OCI-LY3 (cell line): Measurements from ENCODE around the gene OR2T4.

Experiments used
- H2AFZ ChIP-seq: fragments of 200-600, 300-600 bp; shearing (Covaris generic); 2 replicates; pipeline ENCODE4 v1.6.0; 2014; ENCODE audit warnings: antibody characterized with exemption, low read depth, low read length
- H3K27ac ChIP-seq: fragments of 200-600, 300-600 bp; sonication (generic); 2 replicates; pipeline ENCODE4 v1.5.1; 2014; ENCODE audit warnings: mild to moderate bottlenecking, low read length, moderate library complexity, mixed read lengths
- H3K27me3 ChIP-seq: fragments of 200-600, 300-600 bp; sonication (generic); 2 replicates; pipeline ENCODE4 v1.6.1; 2014; ENCODE audit warnings: low read depth, low read length, mixed read lengths
- H3K36me3 ChIP-seq: fragments of 200-600, 300-600 bp; sonication (generic); replicated peaks from 2 replicates; pipeline ENCODE3; 2014; ENCODE audit warnings: low read depth, low read length, mixed read lengths
- H3K4me1 ChIP-seq: fragments of 300-600, 200-600 bp; sonication (generic); 2 replicates; pipeline ENCODE4 v1.6.1; 2014; ENCODE audit warnings: low read length, mixed read lengths
- H3K4me2 ChIP-seq: fragments of 200-600, 300-600 bp; sonication (generic); 2 replicates; pipeline ENCODE4 v1.6.1; 2014; ENCODE audit warnings: low read length, mixed read lengths
- H3K4me3 ChIP-seq: fragments of 300-600, 200-600 bp; sonication (generic); 2 replicates; pipeline ENCODE4 v1.5.1; 2014; ENCODE audit warnings: antibody characterized with exemption, mild to moderate bottlenecking, low read length, moderate library complexity
- H3K79me2 ChIP-seq: fragments of 300-600, 200-600 bp; shearing (Covaris generic); 2 replicates; pipeline ENCODE4 v1.6.1; 2014; ENCODE audit warnings: mild to moderate bottlenecking, low read length, mixed read lengths
- H3K9ac ChIP-seq: fragments of 300-600, 200-600 bp; shearing (Covaris generic); 2 replicates; pipeline ENCODE4 v1.6.0; 2014; ENCODE audit warnings: mild to moderate bottlenecking, low read length, moderate library complexity
- H3K9me3 ChIP-seq: fragments of 200-600, 300-600 bp; shearing (Covaris generic); 2 replicates; pipeline ENCODE4 v1.6.1; 2014; ENCODE audit warnings: low read length, mixed read lengths; ENCODE audit not compliant: insufficient read depth
- H4K20me1 ChIP-seq: fragments of 200-600, 300-600 bp; sonication (generic); 2 replicates; pipeline ENCODE4 v1.6.1; 2016; ENCODE audit warnings: low read length, mixed read lengths; ENCODE audit not compliant: insufficient read depth
- CTCF ChIP-seq: fragments of 200-600, 300-600 bp; sonication (generic); IDR thresholded peaks from 2 replicates; pipeline ENCODE4 v1.5.1; 2014; ENCODE audit warnings: antibody characterized with exemption, low read length, low read depth
- EZH2phosphoT487 ChIP-seq: fragments of 200-600 bp; shearing (Covaris generic); IDR thresholded peaks from 2 replicates; pipeline ENCODE4 v1.6.1; 2018; ENCODE audit warnings: antibody characterized with exemption, mixed run types, low read depth

Gene OR2T4

GRCh38 chr1:248361121-248361715 is at the start of gene OR2T4:
Gene OR2T4 (plus strand): TSS chr1:248361665. CDS start chr1:248361665, 0 bp downstream.
- Histone ChIP-seq H3K4me2 (no peak within 1 kb of the TSS), H3K79me2 (no peaks in the 10 kb centered on the region), H3K4me1 (no peaks in the 10 kb centered on the region), H3K9me3 (no peaks in the 10 kb centered on the region), H2AFZ (no peak within 1 kb of the TSS), H3K27me3 (peaks cover 5% of the 10 kb centered on the region; the same call in 1 of the 2 replicates), H3K36me3 (no peaks in the 10 kb centered on the region), H3K4me3 (no peak within 1 kb of the TSS), H3K27ac (no peak within 1 kb of the TSS), H4K20me1 (no peaks in the 10 kb centered on the region), H3K9ac (no peak within 1 kb of the TSS)
- no peak for TF ChIP-seq CTCF

GRCh38 chr1:248316796-248317195 is 44.7 kb upstream of the OR2T4 start:
- no peaks in the 10 kb centered on the region for H3K27me3 ChIP-seq
- H3K79me2 ChIP-seq: no peaks in the 10 kb centered on the region
- H3K36me3 ChIP-seq: no peaks in the 10 kb centered on the region
- no peaks in the 10 kb centered on the region for H3K4me1 ChIP-seq
- no peaks in the 10 kb centered on the region for H4K20me1 ChIP-seq
- no peak overlapping the region for H3K9ac ChIP-seq
- no peak overlapping the region for H3K4me3 ChIP-seq
- no peak overlapping the region for H3K4me2 ChIP-seq
- no peaks in the 10 kb centered on the region for H3K9me3 ChIP-seq
- TF ChIP-seq CTCF (no peak), EZH2phosphoT487 (no peak)
- H2AFZ ChIP-seq: no peak overlapping the region
- H3K27ac ChIP-seq: no peak overlapping the region

- H3K9ac ChIP-seq: no peak within 1 kb of the TSS
- no peaks in the 10 kb centered on the region for H3K4me1 ChIP-seq
- no peaks in the 10 kb centered on the region for H3K27me3 ChIP-seq
- H3K27ac ChIP-seq: no peak within 1 kb of the TSS
- no peaks in the 10 kb centered on the region for H3K9me3 ChIP-seq
- no peaks in the 10 kb centered on the region for H3K79me2 ChIP-seq
- H3K4me3 ChIP-seq: no peak within 1 kb of the TSS
- no peak within 1 kb of the TSS for H3K4me2 ChIP-seq
- TF ChIP-seq CTCF (no peak), EZH2phosphoT487 (no peak)
- no peaks in the 10 kb centered on the region for H3K36me3 ChIP-seq
- no peaks in the 10 kb centered on the region for H4K20me1 ChIP-seq
- no peak within 1 kb of the TSS for H2AFZ ChIP-seq
Measured at GRCh38 chr1:248324468-248324867, 37.0 kb upstream of the OR2T4 start, which contains the start of gene OR2M7. Gene OR2M7 (minus strand): TSS chr1:248324568. CDS start chr1:248324568, 0 bp downstream.

- Histone ChIP-seq H3K9ac (no peak overlapping the region), H3K4me1 (no peaks in the 10 kb centered on the region), H3K27me3 (no peaks in the 10 kb centered on the region), H3K4me2 (no peak overlapping the region), H3K4me3 (no peak overlapping the region), H3K79me2 (no peaks in the 10 kb centered on the region), H2AFZ (no peak overlapping the region), H4K20me1 (no peaks in the 10 kb centered on the region), H3K27ac (no peak overlapping the region), H3K36me3 (no peaks in the 10 kb centered on the region), H3K9me3 (no peaks in the 10 kb centered on the region)
- TF ChIP-seq EZH2phosphoT487: no peak
- TF ChIP-seq CTCF: no peak
Measured at GRCh38 chr1:248343451-248343850, 18.0 kb upstream of the OR2T4 start.
